ENCODE results near the gene SRCIN1.

- TF ChIP-seq GATA3 (IDR thresholded peaks at IDR 0.05; ENCODE audit: low read depth, low read length) (no peak), GATA2 (IDR thresholded peaks at IDR 0.05; ENCODE audit: low read depth, low read length) (no peak)
Observed at GRCh38 chr17:38590988-38591758, 14.6 kb downstream of the SRCIN1 start.

All from SH-SY5Y (cell line).